Measurements from ENCODE around the gene NPHP4. TPM values are rescaled to one million over a fixed set of nuclear protein-coding genes. Genes with fewer than 3 reads are reported as not detected.
A peak's percentile ranks its signal among the peaks of the same experiment; 100 is the strongest.

The NPHP4 gene
- polyA plus RNA-seq, 3 donors from 2014 or later: 0.59 to 1.4 (median 1.00) TPM

DNA sequence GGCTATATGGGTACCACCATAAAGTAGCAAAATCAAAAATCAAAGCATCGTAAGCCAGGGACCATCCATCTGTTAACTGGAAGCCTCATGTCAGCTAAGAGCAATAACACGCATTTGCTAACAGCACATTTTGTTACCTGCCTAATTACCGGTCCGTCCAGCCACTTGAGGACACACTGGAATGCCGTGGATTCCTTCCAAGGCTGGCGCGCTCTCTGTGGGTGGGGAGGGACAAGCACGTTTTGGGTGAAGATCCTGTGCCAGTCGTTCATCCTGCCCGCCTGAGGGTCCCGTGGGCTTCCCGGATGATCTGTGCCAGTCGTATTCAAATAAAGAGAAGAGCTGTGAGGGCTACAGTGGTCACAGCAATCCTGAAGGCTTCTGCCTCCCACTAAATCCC, 6.2 kb downstream of the NPHP4 start:
- H3K36me3 Mint-ChIP-seq: peaks cover 0 to 5% (median 5%) of the 10 kb centered on the region in 3 donors
- H3K9me3 Mint-ChIP-seq: no peaks in the 10 kb centered on the region
- peaks cover 3% of the 10 kb centered on the region in 2 donors for H3K4me1 Mint-ChIP-seq
- no peak overlapping the region for H3K4me3 Mint-ChIP-seq
- peaks cover 0 to 3% (median 0%) of the 10 kb centered on the region in 3 donors for H3K27me3 Mint-ChIP-seq (ENCODE audit: low read depth in 3 of 3)
- no peak overlapping the region for H3K27ac Mint-ChIP-seq
- no peak for DNase-seq

DNA sequence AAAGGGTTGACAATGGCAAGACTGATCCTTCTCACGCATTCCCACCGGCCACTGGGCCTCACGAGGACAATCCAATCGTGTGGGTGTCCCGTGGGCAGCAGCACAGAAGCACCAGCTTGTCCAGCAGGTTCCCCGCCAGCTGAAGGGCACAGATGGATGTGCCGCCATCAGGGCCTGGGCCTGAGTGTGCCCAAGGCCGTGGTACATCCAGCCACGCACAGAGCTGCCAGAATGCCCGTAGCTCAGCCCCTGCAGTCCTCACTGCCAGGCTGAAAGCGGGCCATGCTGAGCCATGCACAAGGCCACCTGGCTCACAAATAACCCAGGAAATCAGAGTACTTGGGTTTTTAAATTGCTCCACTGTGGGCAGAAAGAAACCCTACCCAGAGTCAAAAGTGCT, 7.0 kb downstream of the NPHP4 start:
- Mint-ChIP-seq H3K4me1 (peaks cover 0 to 1% of the 10 kb centered on the region in 2 donors), H3K9me3 (no peaks in the 10 kb centered on the region), H3K27ac (no peak overlapping the region), H3K27me3 (ENCODE audit: low read depth in 3 of 3) (no peaks in the 10 kb centered on the region), H3K4me3 (no peak overlapping the region), H3K36me3 (peaks cover 0 to 5% (median 5%) of the 10 kb centered on the region in 3 donors)
- no peak for DNase-seq

- no peak overlapping the region for H3K4me3 Mint-ChIP-seq
- no peak overlapping the region for H3K27ac Mint-ChIP-seq
Measured at GRCh38 chr1:5983361-5984103, 8.7 kb downstream of the NPHP4 start.

GRCh38 chr1:5982868-5983267, 9.4 kb downstream of the NPHP4 start:
- no peak for DNase-seq
- H3K36me3 Mint-ChIP-seq: peaks cover 0 to 5% (median 5%) of the 10 kb centered on the region in 3 donors
- peaks cover 0 to 5% of the 10 kb centered on the region in 2 donors for H3K4me1 Mint-ChIP-seq
- H3K27ac Mint-ChIP-seq: no peak overlapping the region
- peaks cover 0 to 6% (median 6%) of the 10 kb centered on the region in 3 donors for H3K27me3 Mint-ChIP-seq (ENCODE audit: low read depth in 3 of 3)
- H3K9me3 Mint-ChIP-seq: no peaks in the 10 kb centered on the region
- no peak overlapping the region for H3K4me3 Mint-ChIP-seq

More at GRCh38 chr1:5983361-5984103, 8.7 kb downstream of the NPHP4 start:
- Mint-ChIP-seq H3K4me1 (peaks cover 0 to 4% of the 10 kb centered on the region in 2 donors), H3K9me3 (no peaks in the 10 kb centered on the region), H3K27me3 (ENCODE audit: low read depth in 3 of 3) (peaks cover 0 to 2% (median 2%) of the 10 kb centered on the region in 3 donors), H3K36me3 (peaks cover 0 to 5% (median 5%) of the 10 kb centered on the region in 3 donors)
- DNase-seq: no peak

- H3K27ac Mint-ChIP-seq: no peak overlapping the region
- no peaks in the 10 kb centered on the region for H3K9me3 Mint-ChIP-seq
- no peak for DNase-seq
- no peak overlapping the region for H3K4me3 Mint-ChIP-seq
- H3K36me3 Mint-ChIP-seq: peaks cover 0 to 5% (median 5%) of the 10 kb centered on the region in 3 donors
- peaks cover 4 to 11% (median 9%) of the 10 kb centered on the region in 3 donors for H3K27me3 Mint-ChIP-seq (ENCODE audit: low read depth in 3 of 3)
- H3K4me1 Mint-ChIP-seq: peaks cover 0 to 9% of the 10 kb centered on the region in 2 donors
Measured at GRCh38 chr1:5982276-5982675, 9.9 kb downstream of the NPHP4 start.

GRCh38 chr1:5981009-5981380, 11.2 kb downstream of the NPHP4 start:
- DNase-seq: no peak
- no peaks in the 10 kb centered on the region for H3K9me3 Mint-ChIP-seq
- no peak overlapping the region for H3K4me3 Mint-ChIP-seq
- peaks cover 0 to 9% of the 10 kb centered on the region in 2 donors for H3K4me1 Mint-ChIP-seq
- H3K27me3 Mint-ChIP-seq (ENCODE audit: low read depth in 3 of 3): peaks cover 8 to 17% (median 9%) of the 10 kb centered on the region in 3 donors
- no peak overlapping the region for H3K27ac Mint-ChIP-seq
- peaks cover 0 to 5% (median 5%) of the 10 kb centered on the region in 3 donors for H3K36me3 Mint-ChIP-seq

DNA sequence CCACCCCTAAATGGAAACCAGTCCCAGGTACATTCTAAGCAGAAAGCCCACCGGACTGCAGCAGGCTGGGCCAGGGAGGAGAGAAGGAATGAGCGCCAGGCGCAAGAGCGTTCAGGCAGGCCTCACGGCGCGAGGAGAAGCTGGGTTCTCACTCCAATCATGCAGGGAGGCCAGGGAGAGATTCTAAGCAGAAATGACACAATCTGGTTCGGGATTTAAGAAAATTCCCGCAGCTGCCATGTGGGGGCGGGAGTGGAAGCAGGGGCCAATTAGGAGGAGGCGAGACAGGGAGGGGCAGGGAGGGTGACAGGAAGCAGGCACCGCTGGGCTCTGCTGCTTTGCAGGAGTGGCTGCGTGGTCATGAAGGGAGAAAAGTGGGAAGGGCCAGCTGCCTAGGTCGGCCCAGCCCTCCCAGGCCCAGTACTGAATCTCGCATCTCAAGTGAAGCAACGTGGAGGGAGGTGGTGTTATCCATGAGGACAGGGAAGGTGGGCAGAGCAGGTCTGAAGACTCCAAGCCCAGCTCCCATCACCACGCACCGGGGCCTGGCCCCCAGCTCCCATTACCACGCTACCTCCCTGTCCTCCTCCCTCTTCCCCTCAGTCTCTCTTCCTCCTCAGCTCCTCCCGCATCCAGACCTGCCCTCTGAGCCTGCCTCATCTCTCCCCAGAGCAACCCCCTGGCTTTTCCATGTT, 11.8 kb downstream of the NPHP4 start:
- no peak for DNase-seq
- H3K4me1 Mint-ChIP-seq: peaks cover 0 to 9% of the 10 kb centered on the region in 2 donors
- no peak overlapping the region for H3K4me3 Mint-ChIP-seq
- H3K27me3 Mint-ChIP-seq (ENCODE audit: low read depth in 3 of 3): peaks cover 8 to 20% (median 9%) of the 10 kb centered on the region in 3 donors
- peaks cover 0 to 5% (median 5%) of the 10 kb centered on the region in 3 donors for H3K36me3 Mint-ChIP-seq
- H3K9me3 Mint-ChIP-seq: no peaks in the 10 kb centered on the region
- H3K27ac Mint-ChIP-seq: peak overlapping the region in 1 of 6 donors; percentile 40

DNA sequence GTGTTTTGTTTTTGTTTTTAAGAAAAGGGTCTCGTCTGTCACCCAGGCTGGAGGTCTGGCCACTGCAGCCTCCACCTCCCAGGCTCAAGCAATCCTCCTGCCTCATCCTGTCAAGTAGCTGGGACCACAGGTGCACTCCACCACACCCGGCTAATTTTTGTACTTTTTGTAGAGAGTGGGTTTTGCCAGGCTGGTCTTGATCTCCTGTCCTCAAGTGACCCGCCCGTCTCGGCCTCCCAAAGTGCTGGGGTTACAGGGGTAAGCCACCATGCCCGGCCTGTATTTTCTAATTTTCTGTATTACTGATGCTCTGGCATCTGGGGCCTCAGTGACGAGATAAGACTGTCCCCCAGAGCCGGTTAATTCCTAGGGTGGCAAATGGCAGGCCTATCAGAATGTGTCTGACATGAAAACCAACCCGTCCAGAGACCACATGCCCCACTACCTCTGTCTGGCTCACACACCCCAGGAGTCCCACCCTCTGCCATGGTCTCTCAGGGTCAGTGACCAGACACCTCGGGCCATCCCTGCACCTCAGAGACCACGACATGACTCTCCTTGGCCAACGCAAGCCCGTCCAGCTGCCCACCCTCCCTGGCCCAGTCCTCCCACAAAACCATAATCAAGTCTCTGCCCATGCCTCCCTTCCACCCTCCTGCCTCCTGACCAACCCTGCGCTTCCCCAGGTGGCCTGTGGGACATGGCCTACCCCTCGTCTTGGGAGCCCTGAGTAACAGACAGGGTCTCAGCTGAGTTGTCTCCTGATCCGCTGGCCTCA, 12.5 kb downstream of the NPHP4 start:
- H3K27ac Mint-ChIP-seq: peak overlapping the region in 1 of 6 donors; percentile 40
- no peak for DNase-seq
- H3K27me3 Mint-ChIP-seq (ENCODE audit: low read depth in 3 of 3): peaks cover 8 to 21% (median 9%) of the 10 kb centered on the region in 3 donors
- peaks cover 0 to 9% of the 10 kb centered on the region in 2 donors for H3K4me1 Mint-ChIP-seq
- no peak overlapping the region for H3K4me3 Mint-ChIP-seq
- H3K9me3 Mint-ChIP-seq: no peaks in the 10 kb centered on the region
- H3K36me3 Mint-ChIP-seq: peaks cover 0 to 5% (median 5%) of the 10 kb centered on the region in 3 donors

- Mint-ChIP-seq H3K36me3 (peaks cover 0 to 3% (median 3%) of the 10 kb centered on the region in 3 donors), H3K4me3 (no peak overlapping the region), H3K9me3 (no peaks in the 10 kb centered on the region), H3K27me3 (ENCODE audit: low read depth in 3 of 3) (peaks cover 8 to 21% (median 9%) of the 10 kb centered on the region in 3 donors), H3K4me1 (peaks cover 0 to 9% of the 10 kb centered on the region in 2 donors), H3K27ac (peak overlapping the region in 2 of 6 donors; percentile 51 to 66)
- DNase-seq: no peak
Measured at GRCh38 chr1:5978452-5978851, 13.8 kb downstream of the NPHP4 start.

- peaks cover 0 to 9% of the 10 kb centered on the region in 2 donors for H3K4me1 Mint-ChIP-seq
- peak overlapping the region in 4 of 6 donors; percentile 10 to 67 (median 58) for H3K27ac Mint-ChIP-seq
- H3K9me3 Mint-ChIP-seq: no peaks in the 10 kb centered on the region
- H3K27me3 Mint-ChIP-seq (ENCODE audit: low read depth in 3 of 3): peaks cover 8 to 21% (median 9%) of the 10 kb centered on the region in 3 donors
- no peak for DNase-seq
- H3K4me3 Mint-ChIP-seq: no peak overlapping the region
- peaks cover 0 to 3% (median 0%) of the 10 kb centered on the region in 3 donors for H3K36me3 Mint-ChIP-seq
Measured at GRCh38 chr1:5977494-5978444, 14.5 kb downstream of the NPHP4 start.

DNA sequence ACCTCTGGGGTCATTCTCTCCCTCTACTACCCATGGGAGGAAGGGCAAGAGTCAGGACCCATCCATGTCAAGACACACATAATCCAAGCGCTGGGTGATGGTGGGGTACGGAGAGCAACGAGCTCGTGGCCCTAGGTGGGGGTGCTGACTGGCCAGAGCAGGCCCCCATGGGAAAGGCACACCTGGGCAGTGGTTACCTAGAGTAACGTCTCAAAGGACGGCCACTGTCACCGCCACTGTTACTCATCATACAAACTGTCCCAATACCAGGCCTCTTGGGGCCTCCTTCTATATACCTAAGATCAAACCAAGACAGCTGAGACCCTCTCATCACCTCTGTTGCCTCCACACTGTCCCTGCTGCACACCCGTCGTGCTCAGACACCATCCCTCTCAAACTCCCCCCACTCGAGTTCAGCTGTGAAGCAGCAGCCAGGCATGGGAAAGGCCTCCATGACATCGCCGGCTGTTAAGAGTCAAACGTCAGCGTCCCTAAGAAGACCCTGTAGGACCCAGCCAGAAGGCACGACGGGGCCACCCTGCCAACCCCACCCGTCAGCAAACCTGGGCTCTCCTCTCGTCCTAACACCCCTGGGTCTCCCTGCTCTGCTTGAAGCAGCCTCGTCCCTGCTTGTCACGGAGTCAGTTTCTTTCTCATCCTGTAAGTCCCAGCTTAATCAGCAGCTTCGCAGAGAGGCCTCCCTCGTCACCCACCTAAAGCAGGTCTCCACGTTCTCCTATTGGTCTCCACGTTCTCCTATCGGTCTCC, 15.3 kb downstream of the NPHP4 start:
- H3K27me3 Mint-ChIP-seq (ENCODE audit: low read depth in 3 of 3): peaks cover 8 to 21% (median 9%) of the 10 kb centered on the region in 3 donors
- peaks cover 0 to under 1% (median 0%) of the 10 kb centered on the region in 3 donors for H3K36me3 Mint-ChIP-seq
- no peaks in the 10 kb centered on the region for H3K9me3 Mint-ChIP-seq
- no peak overlapping the region for H3K4me3 Mint-ChIP-seq
- peak overlapping the region in 3 of 6 donors; percentile 3 to 66 (median 20) for H3K27ac Mint-ChIP-seq
- H3K4me1 Mint-ChIP-seq: peaks cover 0 to 9% of the 10 kb centered on the region in 2 donors
- DNase-seq: no peak

GRCh38 chr1:5976231-5976630, 16.0 kb downstream of the NPHP4 start:
- no peak overlapping the region for H3K27ac Mint-ChIP-seq
- no peaks in the 10 kb centered on the region for H3K36me3 Mint-ChIP-seq
- no peaks in the 10 kb centered on the region for H3K9me3 Mint-ChIP-seq
- H3K4me1 Mint-ChIP-seq: peaks cover 0 to 9% of the 10 kb centered on the region in 2 donors
- H3K4me3 Mint-ChIP-seq: no peak overlapping the region
- no peak for DNase-seq
- peaks cover 8 to 21% (median 9%) of the 10 kb centered on the region in 3 donors for H3K27me3 Mint-ChIP-seq (ENCODE audit: low read depth in 3 of 3)

All from immature natural killer cell (primary cell).